ENCODE data around the gene TEX55. TPM values are rescaled to one million over a fixed set of nuclear protein-coding genes. Genes with fewer than 3 reads are reported as not detected.
"Not testable (repeated sequence)": the region's sequence is repeated elsewhere in the genome, so short reads cannot be mapped to it uniquely, and the experiment has no call there.

The TEX55 gene
- total RNA-seq, 2 donors from 2014 or later, result not detected

GRCh38 chr3:119146578-119147375 lies 812 bp downstream of the TEX55 start:
- H3K4me1 Mint-ChIP-seq, result no peaks in the 10 kb centered on the region
- no peak overlapping the region for H3K4me3 Mint-ChIP-seq
- H3K27ac Mint-ChIP-seq, result no peak overlapping the region
- H3K9me3 Mint-ChIP-seq, result no peaks in the 10 kb centered on the region
- H3K27me3 Mint-ChIP-seq, result no peaks in the 10 kb centered on the region
- H3K36me3 Mint-ChIP-seq (ENCODE audit: low read depth), result no peaks in the 10 kb centered on the region
- ATAC-seq (replicated peaks), result no peak

- ATAC-seq (replicated peaks), result no peak
- Mint-ChIP-seq H3K27ac (no peak overlapping the region), H3K27me3 (no peaks in the 10 kb centered on the region), H3K9me3 (no peaks in the 10 kb centered on the region), H3K4me3 (no peak overlapping the region), H3K36me3 (ENCODE audit: low read depth) (no peaks in the 10 kb centered on the region), H3K4me1 (no peaks in the 10 kb centered on the region)
Observed at GRCh38 chr3:119147494-119147893, 1.5 kb downstream of the TEX55 start.

GRCh38 chr3:119148493-119149180 lies 2.7 kb downstream of the TEX55 start:
- Mint-ChIP-seq H3K9me3 (peaks cover 4% of the 10 kb centered on the region), H3K27me3 (peaks cover 3% of the 10 kb centered on the region), H3K27ac (no peak overlapping the region), H3K36me3 (ENCODE audit: low read depth) (no peaks in the 10 kb centered on the region), H3K4me3 (no peak overlapping the region), H3K4me1 (no peaks in the 10 kb centered on the region)
- ATAC-seq (replicated peaks), result peak; percentile 50

- H3K4me3 Mint-ChIP-seq, result no peak overlapping the region
- no peaks in the 10 kb centered on the region for H3K36me3 Mint-ChIP-seq (ENCODE audit: low read depth)
- H3K27me3 Mint-ChIP-seq, result peaks cover 7% of the 10 kb centered on the region
- peaks cover 10% of the 10 kb centered on the region for H3K9me3 Mint-ChIP-seq
- peak; percentile 72 for ATAC-seq (replicated peaks)
- H3K4me1 Mint-ChIP-seq, result no peaks in the 10 kb centered on the region
- H3K27ac Mint-ChIP-seq, result peak overlapping the region; percentile 56
Observed at GRCh38 chr3:119149484-119149883, 3.5 kb downstream of the TEX55 start.

- Mint-ChIP-seq H3K4me1 (no peaks in the 10 kb centered on the region), H3K27ac (no peak overlapping the region), H3K9me3 (peaks cover 17% of the 10 kb centered on the region), H3K4me3 (no peak overlapping the region), H3K36me3 (ENCODE audit: low read depth) (no peaks in the 10 kb centered on the region), H3K27me3 (peaks cover 29% of the 10 kb centered on the region)
- ATAC-seq (replicated peaks), result no peak
Observed at GRCh38 chr3:119156868-119157267, 10.9 kb downstream of the TEX55 start.

GRCh38 chr3:119157971-119158370 lies 12.0 kb downstream of the TEX55 start:
- ATAC-seq (replicated peaks), result no peak
- no peak overlapping the region for H3K27ac Mint-ChIP-seq
- H3K9me3 Mint-ChIP-seq, result peaks cover 17% of the 10 kb centered on the region
- H3K36me3 Mint-ChIP-seq (ENCODE audit: low read depth), result no peaks in the 10 kb centered on the region
- no peaks in the 10 kb centered on the region for H3K4me1 Mint-ChIP-seq
- peaks cover 38% of the 10 kb centered on the region for H3K27me3 Mint-ChIP-seq
- no peak overlapping the region for H3K4me3 Mint-ChIP-seq

GRCh38 chr3:119160361-119160760 lies 14.4 kb downstream of the TEX55 start:
- ATAC-seq (replicated peaks), result no peak
- Mint-ChIP-seq H3K9me3 (peaks cover 1% of the 10 kb centered on the region), H3K4me3 (no peak overlapping the region), H3K4me1 (no peaks in the 10 kb centered on the region), H3K27me3 (peaks cover 39% of the 10 kb centered on the region), H3K27ac (no peak overlapping the region), H3K36me3 (ENCODE audit: low read depth) (no peaks in the 10 kb centered on the region)

GRCh38 chr3:119160815-119161214 lies 14.8 kb downstream of the TEX55 start:
- no peak overlapping the region for H3K4me3 Mint-ChIP-seq
- no peaks in the 10 kb centered on the region for H3K36me3 Mint-ChIP-seq (ENCODE audit: low read depth)
- H3K27ac Mint-ChIP-seq, result no peak overlapping the region
- peaks cover 44% of the 10 kb centered on the region for H3K27me3 Mint-ChIP-seq
- no peaks in the 10 kb centered on the region for H3K9me3 Mint-ChIP-seq
- ATAC-seq (replicated peaks), result no peak
- no peaks in the 10 kb centered on the region for H3K4me1 Mint-ChIP-seq

- H3K27ac Mint-ChIP-seq, result no peak overlapping the region
- H3K27me3 Mint-ChIP-seq, result peaks cover 44% of the 10 kb centered on the region
- no peaks in the 10 kb centered on the region for H3K4me1 Mint-ChIP-seq
- no peaks in the 10 kb centered on the region for H3K36me3 Mint-ChIP-seq (ENCODE audit: low read depth)
- no peaks in the 10 kb centered on the region for H3K9me3 Mint-ChIP-seq
- H3K4me3 Mint-ChIP-seq, result no peak overlapping the region
- ATAC-seq (replicated peaks), result no peak
Observed at GRCh38 chr3:119161240-119161639, 15.3 kb downstream of the TEX55 start.

- H3K27ac Mint-ChIP-seq, result not testable (repeated sequence)
Observed at GRCh38 chr3:119164745-119165144, 18.8 kb downstream of the TEX55 start.

GRCh38 chr3:119170821-119171220 lies 24.9 kb downstream of the TEX55 start:
- no peaks in the 10 kb centered on the region for H3K4me1 Mint-ChIP-seq
- no peak for ATAC-seq (replicated peaks)
- no peaks in the 10 kb centered on the region for H3K9me3 Mint-ChIP-seq
- H3K4me3 Mint-ChIP-seq, result no peak overlapping the region
- no peak overlapping the region for H3K27ac Mint-ChIP-seq
- H3K36me3 Mint-ChIP-seq (ENCODE audit: low read depth), result no peaks in the 10 kb centered on the region
- peaks cover under 1% of the 10 kb centered on the region for H3K27me3 Mint-ChIP-seq

More at GRCh38 chr3:119164745-119165144, 18.8 kb downstream of the TEX55 start:
- not testable (repeated sequence) for ATAC-seq (replicated peaks); H3K36me3 Mint-ChIP-seq (ENCODE audit: low read depth); H3K9me3 Mint-ChIP-seq; H3K4me3 Mint-ChIP-seq; H3K4me1 Mint-ChIP-seq
- peaks cover 36% of the 10 kb centered on the region for H3K27me3 Mint-ChIP-seq

GRCh38 chr3:119173325-119173724 lies 27.4 kb downstream of the TEX55 start, which contains the start of gene UPK1B:
UPK1B (plus strand) TSS chr3:119173598; CDS start chr3:119186742, 13,144 bp downstream.
- Mint-ChIP-seq H3K4me1 (no peaks in the 10 kb centered on the region), H3K27me3 (peaks cover 13% of the 10 kb centered on the region), H3K9me3 (no peaks in the 10 kb centered on the region), H3K27ac (no peak within 1 kb of the TSS), H3K4me3 (no peak within 1 kb of the TSS), H3K36me3 (ENCODE audit: low read depth) (no peaks in the 10 kb centered on the region)
- no peak for ATAC-seq (replicated peaks)

GRCh38 chr3:119175872-119176756 lies 30.1 kb downstream of the TEX55 start:
- Mint-ChIP-seq H3K4me1 (no peaks in the 10 kb centered on the region), H3K36me3 (ENCODE audit: low read depth) (no peaks in the 10 kb centered on the region), H3K27me3 (peaks cover 13% of the 10 kb centered on the region), H3K4me3 (no peak overlapping the region), H3K9me3 (no peaks in the 10 kb centered on the region), H3K27ac (no peak overlapping the region)
- ATAC-seq (replicated peaks), result peak; percentile 61

GRCh38 chr3:119176778-119177177 lies 30.8 kb downstream of the TEX55 start:
- Mint-ChIP-seq H3K9me3 (no peaks in the 10 kb centered on the region), H3K27me3 (peaks cover 13% of the 10 kb centered on the region), H3K36me3 (ENCODE audit: low read depth) (no peaks in the 10 kb centered on the region), H3K4me3 (no peak overlapping the region), H3K27ac (no peak overlapping the region), H3K4me1 (no peaks in the 10 kb centered on the region)
- ATAC-seq (replicated peaks), result no peak

Measured in activated T-helper 17 cell treated with anti-CD3 and anti-CD28 coated beads, Interleukin-2, amount 50 U/mL, for 72 hours (primary cell).